ENCODE measurements around the gene CREBZF. TPM values are rescaled to one million over a fixed set of nuclear protein-coding genes. Genes with fewer than 3 reads are reported as not detected.

CREBZF gene
- total and polyA plus RNA-seq, 9 of the 15 experiments (the other 6 are each of a cell fraction or from before 2014, with no cell fraction given) = 7.2 to 70.2 (median 40.5) TPM

GRCh38 chr11:85704967-85705366 is 40.0 kb upstream of the CREBZF start (continued):
- TF ChIP-seq FOXA3 (CRISPR knock-in tag; conservative IDR thresholded peaks at IDR 0.05 in 1 of 2, IDR thresholded peaks at IDR 0.05 in 1 of 2) (no peak), KDM5B (IDR thresholded peaks at IDR 0.05; ENCODE audit: insufficient replicate concordance, low read depth, low read length) (no peak), KLF10 (CRISPR knock-in tag; IDR thresholded peaks at IDR 0.05) (no peak), C11orf30 (IDR thresholded peaks at IDR 0.05; ENCODE audit: low read depth) (peak; percentile 74), ZZZ3 (IDR thresholded peaks at IDR 0.05) (no peak), ZNF197 (CRISPR knock-in tag; IDR thresholded peaks at IDR 0.05; ENCODE audit: low read depth) (no peak), THRA (IDR thresholded peaks at IDR 0.05) (no peak), MAFK (IDR thresholded peaks at IDR 0.05; ENCODE audit: low read length) (peak; percentile 55; the same call in 1 of the 2 replicates), ZNF239 (CRISPR knock-in tag; IDR thresholded peaks at IDR 0.05) (no peak), PCBP1 (IDR thresholded peaks at IDR 0.05; ENCODE audit: low read depth, low read length, poor library complexity, severe bottlenecking) (no peak), MAFG (tag; conservative IDR thresholded peaks at IDR 0.05) (peak; percentile 77)
- TF ChIP-seq, protein P1, sequence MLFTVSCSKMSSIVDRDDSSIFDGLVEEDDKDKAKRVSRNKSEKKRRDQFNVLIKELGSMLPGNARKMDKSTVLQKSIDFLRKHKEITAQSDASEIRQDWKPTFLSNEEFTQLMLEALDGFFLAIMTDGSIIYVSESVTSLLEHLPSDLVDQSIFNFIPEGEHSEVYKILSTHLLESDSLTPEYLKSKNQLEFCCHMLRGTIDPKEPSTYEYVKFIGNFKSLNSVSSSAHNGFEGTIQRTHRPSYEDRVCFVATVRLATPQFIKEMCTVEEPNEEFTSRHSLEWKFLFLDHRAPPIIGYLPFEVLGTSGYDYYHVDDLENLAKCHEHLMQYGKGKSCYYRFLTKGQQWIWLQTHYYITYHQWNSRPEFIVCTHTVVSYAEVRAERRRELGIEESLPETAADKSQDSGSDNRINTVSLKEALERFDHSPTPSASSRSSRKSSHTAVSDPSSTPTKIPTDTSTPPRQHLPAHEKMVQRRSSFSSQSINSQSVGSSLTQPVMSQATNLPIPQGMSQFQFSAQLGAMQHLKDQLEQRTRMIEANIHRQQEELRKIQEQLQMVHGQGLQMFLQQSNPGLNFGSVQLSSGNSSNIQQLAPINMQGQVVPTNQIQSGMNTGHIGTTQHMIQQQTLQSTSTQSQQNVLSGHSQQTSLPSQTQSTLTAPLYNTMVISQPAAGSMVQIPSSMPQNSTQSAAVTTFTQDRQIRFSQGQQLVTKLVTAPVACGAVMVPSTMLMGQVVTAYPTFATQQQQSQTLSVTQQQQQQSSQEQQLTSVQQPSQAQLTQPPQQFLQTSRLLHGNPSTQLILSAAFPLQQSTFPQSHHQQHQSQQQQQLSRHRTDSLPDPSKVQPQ (CRISPR knock-in tag; IDR thresholded peaks at IDR 0.05; ENCODE audit: borderline replicate concordance) = no peak
- TF ChIP-seq, protein P2, sequence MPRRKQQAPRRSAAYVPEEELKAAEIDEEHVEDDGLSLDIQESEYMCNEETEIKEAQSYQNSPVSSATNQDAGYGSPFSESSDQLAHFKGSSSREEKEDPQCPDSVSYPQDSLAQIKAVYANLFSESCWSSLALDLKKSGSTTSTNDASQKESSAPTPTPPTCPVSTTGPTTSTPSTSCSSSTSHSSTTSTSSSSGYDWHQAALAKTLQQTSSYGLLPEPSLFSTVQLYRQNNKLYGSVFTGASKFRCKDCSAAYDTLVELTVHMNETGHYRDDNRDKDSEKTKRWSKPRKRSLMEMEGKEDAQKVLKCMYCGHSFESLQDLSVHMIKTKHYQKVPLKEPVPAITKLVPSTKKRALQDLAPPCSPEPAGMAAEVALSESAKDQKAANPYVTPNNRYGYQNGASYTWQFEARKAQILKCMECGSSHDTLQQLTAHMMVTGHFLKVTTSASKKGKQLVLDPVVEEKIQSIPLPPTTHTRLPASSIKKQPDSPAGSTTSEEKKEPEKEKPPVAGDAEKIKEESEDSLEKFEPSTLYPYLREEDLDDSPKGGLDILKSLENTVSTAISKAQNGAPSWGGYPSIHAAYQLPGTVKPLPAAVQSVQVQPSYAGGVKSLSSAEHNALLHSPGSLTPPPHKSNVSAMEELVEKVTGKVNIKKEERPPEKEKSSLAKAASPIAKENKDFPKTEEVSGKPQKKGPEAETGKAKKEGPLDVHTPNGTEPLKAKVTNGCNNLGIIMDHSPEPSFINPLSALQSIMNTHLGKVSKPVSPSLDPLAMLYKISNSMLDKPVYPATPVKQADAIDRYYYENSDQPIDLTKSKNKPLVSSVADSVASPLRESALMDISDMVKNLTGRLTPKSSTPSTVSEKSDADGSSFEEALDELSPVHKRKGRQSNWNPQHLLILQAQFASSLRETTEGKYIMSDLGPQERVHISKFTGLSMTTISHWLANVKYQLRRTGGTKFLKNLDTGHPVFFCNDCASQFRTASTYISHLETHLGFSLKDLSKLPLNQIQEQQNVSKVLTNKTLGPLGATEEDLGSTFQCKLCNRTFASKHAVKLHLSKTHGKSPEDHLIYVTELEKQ (CRISPR knock-in tag; IDR thresholded peaks at IDR 0.05) = no peak

All from K562 (cell line).